MM.1S (cell line): Measurements from ENCODE around the gene MCTS1.

Experiments
- DNase-seq: peaks from one replicate; pipeline ENCODE4 v3.0.0-alpha.2; 2015
- H2AFZ ChIP-seq: fragments of 300-600 bp; sonication (generic); 2 replicates; pipeline ENCODE4 v1.6.0; 2016; ENCODE audit warnings: antibody characterized with exemption, low read length
- H3F3A ChIP-seq: fragments of 300-600 bp; sonication (generic); 2 replicates; pipeline ENCODE4 v1.6.1; 2016; ENCODE audit warnings: mild to moderate bottlenecking, antibody characterized with exemption, low read length, moderate library complexity, mixed read lengths; ENCODE audit not compliant: insufficient read depth
- H3K27ac ChIP-seq: fragments of 300-600 bp; sonication (generic); 2 replicates; pipeline ENCODE4 v1.5.1; 2016; ENCODE audit warnings: mild to moderate bottlenecking, low read length
- H3K27me3 ChIP-seq: fragments of 300-600 bp; sonication (generic); replicated peaks from 2 replicates; pipeline ENCODE4 v1.6.0; 2016; ENCODE audit warnings: low read length; ENCODE audit not compliant: insufficient read depth
- H3K36me3 ChIP-seq: fragments of 300-600 bp; sonication (generic); replicated peaks from 2 replicates; pipeline ENCODE4 v1.6.1; 2016; ENCODE audit warnings: mild to moderate bottlenecking, low read length, mixed read lengths; ENCODE audit not compliant: insufficient read depth
- H3K4me1 ChIP-seq: fragments of 300-600 bp; sonication (generic); 2 replicates; pipeline ENCODE4 v1.6.1; 2016; ENCODE audit warnings: low read length, mixed read lengths
- H3K4me2 ChIP-seq: fragments of 300-600 bp; sonication (generic); 2 replicates; pipeline ENCODE4 v1.6.0; 2016; ENCODE audit warnings: low read depth, low read length
- H3K4me3 ChIP-seq: fragments of 300-600 bp; sonication (generic); 2 replicates; pipeline ENCODE4 v1.5.1; 2016; ENCODE audit warnings: low read length, mixed read lengths
- H3K79me2 ChIP-seq: fragments of 300-600 bp; sonication (generic); 2 replicates; pipeline ENCODE4 v1.6.1; 2016; ENCODE audit warnings: mixed run types, low read length, mixed read lengths
- H3K9ac ChIP-seq: fragments of 300-600 bp; sonication (generic); 2 replicates; pipeline ENCODE4 v1.6.1; 2016; ENCODE audit warnings: low read length, mixed read lengths
- H3K9me2 ChIP-seq: fragments of 300-600 bp; sonication (generic); replicated peaks from 2 replicates; pipeline ENCODE4 v1.6.1; 2016; ENCODE audit warnings: mild to moderate bottlenecking, low read length, mixed read lengths; ENCODE audit not compliant: insufficient read depth
- H3K9me3 ChIP-seq: fragments of 300-600 bp; sonication (generic); replicated peaks from 2 replicates; pipeline ENCODE4 v1.6.1; 2016; ENCODE audit warnings: mild to moderate bottlenecking, low read length, mixed read lengths; ENCODE audit not compliant: insufficient read depth
- H4K20me1 ChIP-seq: fragments of 300-600 bp; sonication (generic); 2 replicates; pipeline ENCODE4 v1.6.1; 2016; ENCODE audit warnings: mild to moderate bottlenecking, low read length, moderate library complexity, mixed read lengths; ENCODE audit not compliant: insufficient read depth
- EZH2 ChIP-seq: fragments of 300-600 bp; sonication (generic); optimal IDR thresholded peaks from 2 replicates; pipeline ENCODE3; 2017; ENCODE audit warnings: low read depth, mild to moderate bottlenecking, antibody characterized with exemption, low read length, mixed read lengths
- EZH2phosphoT487 ChIP-seq: fragments of 300-600 bp; sonication (generic); IDR thresholded peaks from 2 replicates; pipeline ENCODE4 v1.6.1; 2018; ENCODE audit warnings: antibody characterized with exemption, low read length
- TF ChIP-seq, protein P1 (sequence below): fragments of 300-600 bp; sonication (generic); IDR thresholded peaks from 2 replicates; pipeline ENCODE4 v1.5.1; 2016; ENCODE audit warnings: antibody characterized with exemption, low read length, mixed read lengths

Gene MCTS1

DNA sequence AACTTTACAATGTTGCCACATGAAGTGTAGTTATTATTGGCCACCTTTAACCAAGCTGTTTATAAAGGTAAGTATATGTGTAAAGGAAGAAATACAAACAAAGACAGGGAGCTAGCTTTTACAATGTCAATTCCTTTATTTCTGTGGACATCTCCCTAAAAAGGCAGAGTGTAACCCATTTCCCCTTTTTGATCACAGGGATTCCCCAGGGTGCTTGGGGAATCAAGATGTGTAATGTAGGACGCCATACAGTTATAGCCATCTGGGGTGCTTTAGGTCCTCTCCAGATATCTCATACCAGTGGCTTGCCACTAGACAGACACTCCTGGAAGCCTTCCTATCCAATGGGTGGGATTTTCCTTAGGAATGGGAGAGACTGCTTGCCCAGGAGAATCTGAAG lies 39.0 kb upstream of the MCTS1 start:
- Histone ChIP-seq H3K9me3 (no peaks in the 10 kb centered on the region), H3K79me2 (peaks cover 4% of the 10 kb centered on the region), H3K4me1 (0 out of 2 replicates have a peak, but pooled peaks cover 3% of the 10 kb centered on the region), H3K4me3 (no peak overlapping the region), H4K20me1 (no peaks in the 10 kb centered on the region), H3K9ac (no peak overlapping the region), H3K27me3 (no peaks in the 10 kb centered on the region), H3K36me3 (no peaks in the 10 kb centered on the region), H2AFZ (no peak overlapping the region), H3K9me2 (no peaks in the 10 kb centered on the region), H3K4me2 (no peak overlapping the region), H3F3A (peaks cover 10% of the 10 kb centered on the region), H3K27ac (no peak overlapping the region)
- DNase-seq = no peak
- TF ChIP-seq EZH2 (no peak), EZH2phosphoT487 (no peak)
- TF ChIP-seq, protein P1, sequence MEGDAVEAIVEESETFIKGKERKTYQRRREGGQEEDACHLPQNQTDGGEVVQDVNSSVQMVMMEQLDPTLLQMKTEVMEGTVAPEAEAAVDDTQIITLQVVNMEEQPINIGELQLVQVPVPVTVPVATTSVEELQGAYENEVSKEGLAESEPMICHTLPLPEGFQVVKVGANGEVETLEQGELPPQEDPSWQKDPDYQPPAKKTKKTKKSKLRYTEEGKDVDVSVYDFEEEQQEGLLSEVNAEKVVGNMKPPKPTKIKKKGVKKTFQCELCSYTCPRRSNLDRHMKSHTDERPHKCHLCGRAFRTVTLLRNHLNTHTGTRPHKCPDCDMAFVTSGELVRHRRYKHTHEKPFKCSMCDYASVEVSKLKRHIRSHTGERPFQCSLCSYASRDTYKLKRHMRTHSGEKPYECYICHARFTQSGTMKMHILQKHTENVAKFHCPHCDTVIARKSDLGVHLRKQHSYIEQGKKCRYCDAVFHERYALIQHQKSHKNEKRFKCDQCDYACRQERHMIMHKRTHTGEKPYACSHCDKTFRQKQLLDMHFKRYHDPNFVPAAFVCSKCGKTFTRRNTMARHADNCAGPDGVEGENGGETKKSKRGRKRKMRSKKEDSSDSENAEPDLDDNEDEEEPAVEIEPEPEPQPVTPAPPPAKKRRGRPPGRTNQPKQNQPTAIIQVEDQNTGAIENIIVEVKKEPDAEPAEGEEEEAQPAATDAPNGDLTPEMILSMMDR = no peak

DNA sequence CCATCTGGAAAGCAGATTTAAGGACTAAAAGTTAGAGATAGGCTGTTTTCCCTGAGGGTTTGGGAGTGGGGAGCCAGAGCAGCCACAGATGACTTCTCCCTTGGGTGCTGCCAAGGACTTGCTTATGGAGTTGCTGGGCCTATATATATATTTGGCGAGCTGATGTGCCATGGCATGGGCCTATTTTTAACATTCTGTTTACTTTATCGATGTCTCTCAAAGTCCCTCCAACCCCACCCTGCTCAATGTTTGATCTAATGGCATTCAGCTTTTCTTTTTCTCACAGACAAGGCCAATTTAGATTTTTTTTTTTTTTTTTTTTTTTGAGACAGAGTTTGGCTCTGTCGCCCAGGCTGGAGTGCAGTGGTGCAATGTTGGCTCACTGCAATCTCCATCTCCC lies 37.1 kb upstream of the MCTS1 start:
- Histone ChIP-seq H4K20me1 (no peaks in the 10 kb centered on the region), H3K79me2 (no peaks in the 10 kb centered on the region), H3K4me2 (no peak overlapping the region), H3F3A (0 out of 2 replicates have a peak, but pooled peaks cover under 1% of the 10 kb centered on the region), H3K9me2 (no peaks in the 10 kb centered on the region), H3K27ac (no peak overlapping the region), H3K36me3 (no peaks in the 10 kb centered on the region), H3K9ac (no peak overlapping the region), H3K9me3 (no peaks in the 10 kb centered on the region), H2AFZ (no peak overlapping the region), H3K4me1 (0 out of 2 replicates have a peak, but pooled peaks cover 3% of the 10 kb centered on the region), H3K4me3 (no peak overlapping the region), H3K27me3 (no peaks in the 10 kb centered on the region)
- TF ChIP-seq EZH2 (no peak), EZH2phosphoT487 (no peak)
- TF ChIP-seq, protein P1 = no peak
- no peak for DNase-seq

DNA sequence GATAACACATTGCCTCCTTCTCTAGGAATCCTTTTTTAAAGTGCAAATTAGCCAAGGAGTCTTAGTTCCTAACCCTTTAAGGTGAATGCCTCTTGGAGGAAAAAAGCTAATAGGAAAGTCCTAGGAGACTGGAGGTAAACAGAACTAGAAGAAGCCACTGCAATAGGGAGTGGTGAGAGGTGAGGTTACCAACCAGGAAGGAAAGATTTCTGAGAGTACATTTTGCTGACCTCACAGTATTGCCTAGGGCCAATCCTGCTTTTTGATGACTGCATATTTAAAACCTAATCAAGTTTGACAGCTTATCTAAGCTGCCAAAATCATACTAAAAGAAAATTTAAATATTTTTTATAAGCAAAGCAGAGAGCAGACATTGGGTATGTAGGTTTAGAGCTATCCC lies 35.9 kb upstream of the MCTS1 start:
- DNase-seq = no peak
- no peaks in the 10 kb centered on the region for H3K36me3 ChIP-seq
- TF ChIP-seq EZH2 (no peak), EZH2phosphoT487 (no peak)
- TF ChIP-seq, protein P1 = no peak
- no peaks in the 10 kb centered on the region for H3K27me3 ChIP-seq
- no peak overlapping the region for H3K27ac ChIP-seq
- no peaks in the 10 kb centered on the region for H3K4me1 ChIP-seq
- no peaks in the 10 kb centered on the region for H3F3A ChIP-seq
- H2AFZ ChIP-seq = no peak overlapping the region
- no peak overlapping the region for H3K9ac ChIP-seq
- H3K79me2 ChIP-seq = no peaks in the 10 kb centered on the region
- no peaks in the 10 kb centered on the region for H4K20me1 ChIP-seq
- no peaks in the 10 kb centered on the region for H3K9me2 ChIP-seq
- H3K4me2 ChIP-seq = no peak overlapping the region
- H3K4me3 ChIP-seq = no peak overlapping the region
- no peaks in the 10 kb centered on the region for H3K9me3 ChIP-seq
